ENCODE results near the gene CDC40. TPM values are rescaled to one million over a fixed set of nuclear protein-coding genes. Genes with fewer than 3 reads are reported as not detected.

Gene CDC40
- total and polyA plus RNA-seq, 9 of the 15 experiments (the other 6 are each of a cell fraction or from before 2014, with no cell fraction given): 9.7 to 26.3 (median 15.7) TPM

DNA sequence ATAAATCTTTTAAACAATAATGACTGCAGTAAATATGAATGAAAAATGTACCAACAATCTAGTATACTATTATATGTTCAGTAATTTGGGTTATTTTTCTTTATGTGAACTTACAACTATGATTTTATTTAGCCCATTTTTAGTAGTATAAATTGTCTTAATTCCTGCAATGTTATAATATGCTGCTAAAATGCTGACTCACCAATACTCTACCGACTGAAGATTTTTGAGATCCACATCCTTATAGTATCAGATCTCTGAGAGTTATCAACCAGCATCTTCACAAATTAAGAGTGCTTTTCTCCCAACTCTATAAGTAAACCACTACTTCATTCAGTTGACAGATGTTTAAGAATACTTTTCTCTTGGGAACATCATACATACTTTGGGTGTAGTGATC is 16.6 kb downstream of the CDC40 start (continued):
- TF ChIP-seq ZFX (CRISPR knock-in tag; IDR thresholded peaks at IDR 0.05) (no peak), PHTF2 (CRISPR knock-in tag; IDR thresholded peaks at IDR 0.05) (no peak), NFRKB (IDR thresholded peaks at IDR 0.05; ENCODE audit: low read depth) (no peak), GABPA (tag; conservative IDR thresholded peaks at IDR 0.05; ENCODE audit: low read depth) (no peak), MAFG (tag; conservative IDR thresholded peaks at IDR 0.05) (peak; percentile 87)
- TF ChIP-seq, protein P1, sequence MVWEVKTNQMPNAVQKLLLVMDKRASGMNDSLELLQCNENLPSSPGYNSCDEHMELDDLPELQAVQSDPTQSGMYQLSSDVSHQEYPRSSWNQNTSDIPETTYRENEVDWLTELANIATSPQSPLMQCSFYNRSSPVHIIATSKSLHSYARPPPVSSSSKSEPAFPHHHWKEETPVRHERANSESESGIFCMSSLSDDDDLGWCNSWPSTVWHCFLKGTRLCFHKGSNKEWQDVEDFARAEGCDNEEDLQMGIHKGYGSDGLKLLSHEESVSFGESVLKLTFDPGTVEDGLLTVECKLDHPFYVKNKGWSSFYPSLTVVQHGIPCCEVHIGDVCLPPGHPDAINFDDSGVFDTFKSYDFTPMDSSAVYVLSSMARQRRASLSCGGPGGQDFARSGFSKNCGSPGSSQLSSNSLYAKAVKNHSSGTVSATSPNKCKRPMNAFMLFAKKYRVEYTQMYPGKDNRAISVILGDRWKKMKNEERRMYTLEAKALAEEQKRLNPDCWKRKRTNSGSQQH (CRISPR knock-in tag; IDR thresholded peaks at IDR 0.05): no peak

DNA sequence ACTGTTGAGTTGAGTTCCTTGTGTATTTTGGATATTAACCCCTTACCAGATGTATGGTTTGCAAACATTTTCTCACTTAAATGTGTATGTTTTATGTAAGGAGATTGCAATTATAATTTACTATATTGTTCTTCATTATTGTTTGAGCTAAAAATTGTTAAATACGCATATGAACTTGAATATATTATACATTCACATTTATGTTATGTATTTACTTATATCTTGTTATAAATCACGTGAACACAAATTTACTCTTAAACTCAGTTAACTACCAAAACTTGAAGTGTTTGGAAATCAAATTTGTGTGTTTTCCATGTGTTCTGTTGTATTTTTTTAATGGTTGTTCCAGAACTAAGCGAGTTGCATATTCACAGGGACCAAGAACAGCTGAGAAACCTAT is 18.3 kb downstream of the CDC40 start:
- no peaks in the 10 kb centered on the region for H3K27me3 ChIP-seq (ENCODE audit: control insufficient read depth in 2 of 2, insufficient read depth in 2 of 2, low read length in 2 of 2)
- intact Hi-C loops (cut with micrococcal nuclease) (no loop called here), in situ Hi-C loops (cut with MboI) (no loop called here)
- no TSS peak for BruUV-seq (replicated peaks)
- H3K4me1 ChIP-seq (replicated peaks in 1 of 2; ENCODE audit: control insufficient read depth in 2 of 2, insufficient read depth in 2 of 2, low read length in 2 of 2): peaks cover 0 to 3% of the 10 kb centered on the region in 2 experiments; a peak in 1 of 5 replicates
- DNase-seq (ENCODE audit: extremely low read depth in 1 of 4, low spot score in 3 of 4) (no peak), ATAC-seq (no peak), FAIRE-seq (no peak)
- WGBS (ENCODE audit: insufficient coverage, low coverage, missing lambda C conversion rate): 94% methylated on average over 3 of the region's 3 CpGs
- H3K36me3 ChIP-seq (ENCODE audit: control insufficient read depth, insufficient read depth, low read length): peaks cover 8% of the 10 kb centered on the region
- no peak overlapping the region for H3K9ac ChIP-seq (ENCODE audit: insufficient read depth in 1 of 2, low read depth in 2 of 2, low read length in 2 of 2)
- no peaks in the 10 kb centered on the region for H4K20me1 ChIP-seq (replicated peaks; ENCODE audit: control insufficient read depth, insufficient read depth, low read length)
- H3K9me1 ChIP-seq (ENCODE audit: control insufficient read depth, insufficient read depth, low read length): no peaks in the 10 kb centered on the region
- H3K4me3 ChIP-seq: no peak overlapping the region
- H3K27ac ChIP-seq (ENCODE audit: extremely low read depth, low read depth, low read length): no peak overlapping the region
- peaks cover 8% of the 10 kb centered on the region; the same call in 2 of the 3 replicates for H3K79me2 ChIP-seq (ENCODE audit: control insufficient read depth, insufficient read depth, low read length)
- no peaks in the 10 kb centered on the region; the same call in 1 of the 2 replicates for H3K9me3 ChIP-seq (replicated peaks; ENCODE audit: control insufficient read depth, insufficient read depth, low read depth, low read length)
- no peak overlapping the region for H3K4me2 ChIP-seq (ENCODE audit: insufficient read depth, low read length)
- ChIA-PET POLR2A (interaction anchor here (1.1 to 1.8 kb wide), 3 partner anchors 9 to 15 kb away, joined by 3 to 5 read pairs (median 4); no protein-coding TSS in a partner anchor), CTCF (ENCODE audit: low intra/inter-chr PET ratio) (no interaction called here)
- H2AFZ ChIP-seq (ENCODE audit: low read depth, low read length): no peak overlapping the region
- no peak for TF ChIP-seq MAFF (IDR thresholded peaks at IDR 0.05; ENCODE audit: low read length)
- TF ChIP-seq TBL1XR1 (IDR thresholded peaks at IDR 0.05; ENCODE audit: low read length in 2 of 2): no peak
- TF ChIP-seq, protein P2, sequence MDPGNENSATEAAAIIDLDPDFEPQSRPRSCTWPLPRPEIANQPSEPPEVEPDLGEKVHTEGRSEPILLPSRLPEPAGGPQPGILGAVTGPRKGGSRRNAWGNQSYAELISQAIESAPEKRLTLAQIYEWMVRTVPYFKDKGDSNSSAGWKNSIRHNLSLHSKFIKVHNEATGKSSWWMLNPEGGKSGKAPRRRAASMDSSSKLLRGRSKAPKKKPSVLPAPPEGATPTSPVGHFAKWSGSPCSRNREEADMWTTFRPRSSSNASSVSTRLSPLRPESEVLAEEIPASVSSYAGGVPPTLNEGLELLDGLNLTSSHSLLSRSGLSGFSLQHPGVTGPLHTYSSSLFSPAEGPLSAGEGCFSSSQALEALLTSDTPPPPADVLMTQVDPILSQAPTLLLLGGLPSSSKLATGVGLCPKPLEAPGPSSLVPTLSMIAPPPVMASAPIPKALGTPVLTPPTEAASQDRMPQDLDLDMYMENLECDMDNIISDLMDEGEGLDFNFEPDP (CRISPR knock-in tag; IDR thresholded peaks at IDR 0.05): no peak
- no peak for TF ChIP-seq SRSF9 (IDR thresholded peaks at IDR 0.05; ENCODE audit: borderline replicate concordance, low read depth, low read length)
- TF ChIP-seq ZNF174 (CRISPR knock-in tag; IDR thresholded peaks at IDR 0.05): peak; percentile 72; the same call in 1 of the 2 replicates
- TF ChIP-seq, protein P3, sequence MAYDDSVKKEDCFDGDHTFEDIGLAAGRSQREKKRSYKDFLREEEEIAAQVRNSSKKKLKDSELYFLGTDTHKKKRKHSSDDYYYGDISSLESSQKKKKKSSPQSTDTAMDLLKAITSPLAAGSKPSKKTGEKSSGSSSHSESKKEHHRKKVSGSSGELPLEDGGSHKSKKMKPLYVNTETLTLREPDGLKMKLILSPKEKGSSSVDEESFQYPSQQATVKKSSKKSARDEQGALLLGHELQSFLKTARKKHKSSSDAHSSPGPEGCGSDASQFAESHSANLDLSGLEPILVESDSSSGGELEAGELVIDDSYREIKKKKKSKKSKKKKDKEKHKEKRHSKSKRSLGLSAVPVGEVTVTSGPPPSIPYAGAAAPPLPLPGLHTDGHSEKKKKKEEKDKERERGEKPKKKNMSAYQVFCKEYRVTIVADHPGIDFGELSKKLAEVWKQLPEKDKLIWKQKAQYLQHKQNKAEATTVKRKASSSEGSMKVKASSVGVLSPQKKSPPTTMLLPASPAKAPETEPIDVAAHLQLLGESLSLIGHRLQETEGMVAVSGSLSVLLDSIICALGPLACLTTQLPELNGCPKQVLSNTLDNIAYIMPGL (CRISPR knock-in tag; IDR thresholded peaks at IDR 0.05): no peak
- TF ChIP-seq, protein P4, sequence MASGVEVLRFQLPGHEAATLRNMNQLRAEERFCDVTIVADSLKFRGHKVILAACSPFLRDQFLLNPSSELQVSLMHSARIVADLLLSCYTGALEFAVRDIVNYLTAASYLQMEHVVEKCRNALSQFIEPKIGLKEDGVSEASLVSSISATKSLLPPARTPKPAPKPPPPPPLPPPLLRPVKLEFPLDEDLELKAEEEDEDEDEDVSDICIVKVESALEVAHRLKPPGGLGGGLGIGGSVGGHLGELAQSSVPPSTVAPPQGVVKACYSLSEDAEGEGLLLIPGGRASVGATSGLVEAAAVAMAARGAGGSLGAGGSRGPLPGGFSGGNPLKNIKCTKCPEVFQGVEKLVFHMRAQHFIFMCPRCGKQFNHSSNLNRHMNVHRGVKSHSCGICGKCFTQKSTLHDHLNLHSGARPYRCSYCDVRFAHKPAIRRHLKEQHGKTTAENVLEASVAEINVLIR (CRISPR knock-in tag; IDR thresholded peaks at IDR 0.05): no peak
